Fibroblast of villous mesenchyme (primary cell): Measurements from ENCODE around the gene EARS2. TPM values are rescaled to one million over a fixed set of nuclear protein-coding genes. Genes with fewer than 3 reads are reported as not detected.
A peak's percentile ranks its signal among the peaks of the same experiment; 100 is the strongest.
"Not testable (repeated sequence)": the region's sequence is repeated elsewhere in the genome, so short reads cannot be mapped to it uniquely, and the experiment has no call there.

Source experiments
- DNase-seq: peaks from one replicate; pipeline ENCODE4 v3.0.0-alpha.2; 2010; ENCODE audit warnings: low read depth
- H3K4me3 ChIP-seq: 2 replicates; pipeline ENCODE4 v1.5.1; 2011; ENCODE audit warnings: low read depth, mild to moderate bottlenecking, low read length
- CTCF ChIP-seq: IDR thresholded peaks from 2 replicates; pipeline ENCODE4 v1.5.1; 2012; ENCODE audit warnings: low read depth, mild to moderate bottlenecking, low read length; ENCODE audit not compliant: insufficient read depth
- total RNA-seq: library from RNA; depleted of rRNA; stranded (reverse); fragments of >200 nt; gene quantifications from 2 replicates; pipeline ENCODE4 v1.2.3, GENCODE V29; 2012

Gene EARS2
- total RNA-seq, 1 donor, result 36.3 TPM

- DNase-seq, result no peak
- no peak for TF ChIP-seq CTCF
- H3K4me3 ChIP-seq, result no peak overlapping the region
Measured at GRCh38 chr16:23561586-23561985, 4.4 kb upstream of the EARS2 start.

- no peak for TF ChIP-seq CTCF
- peak overlapping the region; percentile 75 for H3K4me3 ChIP-seq
- DNase-seq, result peak; percentile 63
Measured at GRCh38 chr16:23557779-23558702, 891 bp upstream of the EARS2 start.

- no peak for TF ChIP-seq CTCF
- DNase-seq, result no peak
- no peak overlapping the region for H3K4me3 ChIP-seq
Measured at GRCh38 chr16:23554536-23554935, 2.6 kb downstream of the EARS2 start.

- no peak for TF ChIP-seq CTCF
- no peak for DNase-seq
- H3K4me3 ChIP-seq, result no peak overlapping the region
Measured at GRCh38 chr16:23552161-23552560, 5.0 kb downstream of the EARS2 start.

GRCh38 chr16:23549938-23550337, 7.2 kb downstream of the EARS2 start:
- no peak for TF ChIP-seq CTCF
- DNase-seq, result no peak
- H3K4me3 ChIP-seq, result no peak overlapping the region

GRCh38 chr16:23544436-23544835, 12.7 kb downstream of the EARS2 start:
- DNase-seq, result no peak
- no peak overlapping the region for H3K4me3 ChIP-seq
- no peak for TF ChIP-seq CTCF

- not testable (repeated sequence) for H3K4me3 ChIP-seq, DNase-seq
Measured at GRCh38 chr16:23540817-23541178, 16.4 kb downstream of the EARS2 start.
